A549 treated with Hydrocortisone at 1 μM for 4 hours (cell line): ENCODE data around the gene OR2T5. TPM values are rescaled to one million over a fixed set of nuclear protein-coding genes. Genes with fewer than 3 reads are reported as not detected.

Experiments
- total RNA-seq: library from RNA; stranded (reverse); fragments of 200-300 nt; extraction: Qiagen RNA extraction; gene quantifications from 5 replicates; pipeline ENCODE4 v1.2.3, GENCODE V29; 2022

The OR2T5 gene
- total RNA-seq: not detected in 5 replicates

GRCh38 chr1:248488289-248488688 is at the start of gene OR2T5:
Gene OR2T5 (plus strand): TSS chr1:248488589. CDS start chr1:248488589, 0 bp downstream.

GRCh38 chr1:248445399-248445798 is 43.0 kb upstream of the OR2T5 start, which contains the start of gene OR2T2:
Gene OR2T2 (plus strand): TSS chr1:248445637. CDS start chr1:248452798, 7,161 bp downstream.

GRCh38 chr1:248473051-248473450 is 15.3 kb upstream of the OR2T5 start, which contains the start of gene OR2T3:
Gene OR2T3 (plus strand): TSS chr1:248473351. CDS start chr1:248473351, 0 bp downstream.

GRCh38 chr1:248507773-248508172 is 19.4 kb downstream of the OR2T5 start, which contains the start of gene OR2G6:
Gene OR2G6 (plus strand): TSS chr1:248508073. CDS start chr1:248521647, 13,574 bp downstream.

Other genes starting within 250 kb of the OR2T5 start
- gene OR2T33, start 210.6 kb upstream of the OR2T5 start, total RNA-seq: not detected in 5 replicates
- not detected in 5 replicates for gene OR2T12, start 185.2 kb upstream of the OR2T5 start, total RNA-seq
- gene OR2M7, start 164.0 kb upstream of the OR2T5 start, total RNA-seq: not detected in 5 replicates
- gene OR14C36, start 139.8 kb upstream of the OR2T5 start, total RNA-seq: not detected in 5 replicates
- gene OR2T4, start 126.9 kb upstream of the OR2T5 start, total RNA-seq: not detected in 5 replicates
- gene OR2T6, start 112.8 kb upstream of the OR2T5 start, total RNA-seq: not detected in 5 replicates
- not detected in 5 replicates for gene OR2T1, start 85.5 kb upstream of the OR2T5 start, total RNA-seq
- gene OR2T2, start 43.0 kb upstream of the OR2T5 start, total RNA-seq: not detected in 5 replicates
- gene OR2T3, start 15.2 kb upstream of the OR2T5 start, total RNA-seq: not detected in 5 replicates
- gene OR2G6, start 19.5 kb downstream of the OR2T5 start, total RNA-seq: not detected in 5 replicates
- not detected in 5 replicates for gene OR2T29, start 74.2 kb downstream of the OR2T5 start, total RNA-seq
- not detected in 5 replicates for gene OR2T34, start 86.2 kb downstream of the OR2T5 start, total RNA-seq
- not detected in 5 replicates for gene OR2T10, start 109.1 kb downstream of the OR2T5 start, total RNA-seq
- gene OR2T11, start 146.5 kb downstream of the OR2T5 start, total RNA-seq: not detected in 5 replicates
- gene OR2T35, start 156.7 kb downstream of the OR2T5 start, total RNA-seq: not detected in 5 replicates
- gene OR2T27, start 166.9 kb downstream of the OR2T5 start, total RNA-seq: not detected in 5 replicates
- gene OR14I1, start 214.2 kb downstream of the OR2T5 start, total RNA-seq: not detected in 5 replicates